ENCODE results near the gene KATNAL2. TPM values are rescaled to one million over a fixed set of nuclear protein-coding genes. Genes with fewer than 3 reads are reported as not detected.

Gene KATNAL2
- total and polyA plus RNA-seq, 9 donors, result 0.78 to 5.1 (median 2.8) TPM

DNA sequence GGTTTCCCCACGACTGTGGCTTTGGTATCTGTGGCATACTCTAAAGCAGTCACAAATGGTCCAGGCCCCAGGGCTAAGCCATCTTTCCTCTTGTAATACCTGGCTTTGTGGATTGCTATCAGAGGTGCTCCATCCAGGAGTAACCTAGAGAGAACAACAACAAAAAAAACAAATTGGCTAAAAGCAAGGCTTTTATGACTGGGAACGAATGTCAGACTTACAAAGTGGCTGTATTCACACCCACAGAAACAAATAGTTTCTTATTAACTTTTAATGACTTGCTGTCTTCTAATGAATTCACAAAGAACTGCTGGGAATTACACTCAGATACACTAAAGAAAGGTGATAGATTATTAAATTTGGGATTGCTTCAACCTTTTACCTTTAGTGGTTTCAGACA is 197.8 kb downstream of the KATNAL2 start:
- Histone ChIP-seq H3K36me3 (no peaks in the 10 kb centered on the region), H3K27me3 (no peaks in the 10 kb centered on the region), H3K4me3 (no peak overlapping the region), H3K9me3 (no peaks in the 10 kb centered on the region), H3K27ac (no peak overlapping the region), H3K4me1 (ENCODE audit: insufficient read depth) (no peaks in the 10 kb centered on the region)
- TF ChIP-seq EP300 (IDR thresholded peaks at IDR 0.05), result no peak
- TF ChIP-seq, protein P1, sequence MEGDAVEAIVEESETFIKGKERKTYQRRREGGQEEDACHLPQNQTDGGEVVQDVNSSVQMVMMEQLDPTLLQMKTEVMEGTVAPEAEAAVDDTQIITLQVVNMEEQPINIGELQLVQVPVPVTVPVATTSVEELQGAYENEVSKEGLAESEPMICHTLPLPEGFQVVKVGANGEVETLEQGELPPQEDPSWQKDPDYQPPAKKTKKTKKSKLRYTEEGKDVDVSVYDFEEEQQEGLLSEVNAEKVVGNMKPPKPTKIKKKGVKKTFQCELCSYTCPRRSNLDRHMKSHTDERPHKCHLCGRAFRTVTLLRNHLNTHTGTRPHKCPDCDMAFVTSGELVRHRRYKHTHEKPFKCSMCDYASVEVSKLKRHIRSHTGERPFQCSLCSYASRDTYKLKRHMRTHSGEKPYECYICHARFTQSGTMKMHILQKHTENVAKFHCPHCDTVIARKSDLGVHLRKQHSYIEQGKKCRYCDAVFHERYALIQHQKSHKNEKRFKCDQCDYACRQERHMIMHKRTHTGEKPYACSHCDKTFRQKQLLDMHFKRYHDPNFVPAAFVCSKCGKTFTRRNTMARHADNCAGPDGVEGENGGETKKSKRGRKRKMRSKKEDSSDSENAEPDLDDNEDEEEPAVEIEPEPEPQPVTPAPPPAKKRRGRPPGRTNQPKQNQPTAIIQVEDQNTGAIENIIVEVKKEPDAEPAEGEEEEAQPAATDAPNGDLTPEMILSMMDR (IDR thresholded peaks at IDR 0.05), result no peak
- TF ChIP-seq POLR2A (IDR thresholded peaks at IDR 0.05), result no peak
- 84 to 85% (median 85%) methylated on average over 2 of the region's 2 CpGs for WGBS, 3 donors
- no peak for DNase-seq
- intact Hi-C loops (cut with DNase I), result no loop called here

- intact Hi-C loops (cut with DNase I), result no loop called here
- Histone ChIP-seq H3K27me3 (no peaks in the 10 kb centered on the region), H3K4me3 (no peak overlapping the region), H3K36me3 (no peaks in the 10 kb centered on the region), H3K9me3 (no peaks in the 10 kb centered on the region), H3K27ac (no peak overlapping the region), H3K4me1 (ENCODE audit: insufficient read depth) (no peaks in the 10 kb centered on the region)
- WGBS, 3 donors, result 91 to 94% (median 92%) methylated on average over 2 of the region's 2 CpGs
- no peak for DNase-seq
- TF ChIP-seq, protein P1 (IDR thresholded peaks at IDR 0.05), result no peak
- no peak for TF ChIP-seq POLR2A (IDR thresholded peaks at IDR 0.05)
- TF ChIP-seq EP300 (IDR thresholded peaks at IDR 0.05), result no peak
These were observed 201.6 kb downstream of the KATNAL2 start for GRCh38 chr18:47118981-47119380.

GRCh38 chr18:47120428-47120827 is 203.0 kb downstream of the KATNAL2 start:
- WGBS, 3 donors, result 71 to 78% (median 78%) methylated on average over 4 of the region's 4 CpGs
- Histone ChIP-seq H3K4me1 (ENCODE audit: insufficient read depth) (no peaks in the 10 kb centered on the region), H3K36me3 (no peaks in the 10 kb centered on the region), H3K27me3 (no peaks in the 10 kb centered on the region), H3K9me3 (no peaks in the 10 kb centered on the region), H3K27ac (no peak overlapping the region), H3K4me3 (no peak overlapping the region)
- no peak for DNase-seq
- intact Hi-C loops (cut with DNase I), result no loop called here
- TF ChIP-seq, protein P1 (IDR thresholded peaks at IDR 0.05), result no peak
- TF ChIP-seq POLR2A (IDR thresholded peaks at IDR 0.05), result no peak

GRCh38 chr18:47121146-47121545 is 203.7 kb downstream of the KATNAL2 start:
- Histone ChIP-seq H3K27me3 (no peaks in the 10 kb centered on the region), H3K36me3 (no peaks in the 10 kb centered on the region), H3K4me3 (no peak overlapping the region), H3K4me1 (ENCODE audit: insufficient read depth) (no peaks in the 10 kb centered on the region), H3K27ac (no peak overlapping the region), H3K9me3 (no peaks in the 10 kb centered on the region)
- WGBS, 3 donors, result 95 to 98% (median 98%) methylated on average over 3 of the region's 3 CpGs
- DNase-seq, result no peak
- intact Hi-C loops (cut with DNase I), result no loop called here
- TF ChIP-seq, protein P1 (IDR thresholded peaks at IDR 0.05), result no peak
- TF ChIP-seq EP300 (IDR thresholded peaks at IDR 0.05), result no peak
- no peak for TF ChIP-seq POLR2A (IDR thresholded peaks at IDR 0.05)

DNA sequence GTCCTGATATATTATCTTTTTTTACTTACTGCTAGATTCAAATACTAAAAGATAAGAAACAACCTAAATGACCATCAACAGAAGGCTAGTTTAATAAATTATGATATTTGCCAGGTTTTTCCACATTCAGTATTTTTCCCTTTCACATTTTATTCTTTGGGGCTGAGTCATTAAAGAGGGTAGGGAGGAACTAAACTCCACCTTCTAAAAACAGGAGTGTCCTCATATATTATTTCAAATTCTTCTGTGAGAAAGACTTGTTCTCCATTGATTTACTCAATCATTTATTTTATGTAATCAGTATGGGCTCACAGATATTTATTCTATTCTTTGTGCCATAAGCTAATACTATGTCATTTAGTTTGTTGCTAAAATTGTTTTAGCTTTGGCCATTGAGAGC is 223.9 kb downstream of the KATNAL2 start:
- DNase-seq, result no peak
- intact Hi-C loops (cut with DNase I), result no loop called here
- H3K27me3 ChIP-seq, result no peaks in the 10 kb centered on the region
- H3K4me3 ChIP-seq, result no peak overlapping the region
- H3K36me3 ChIP-seq, result no peaks in the 10 kb centered on the region
- no peak overlapping the region for H3K27ac ChIP-seq
- no peaks in the 10 kb centered on the region for H3K9me3 ChIP-seq
- TF ChIP-seq, protein P1 (IDR thresholded peaks at IDR 0.05), result no peak
- H3K4me1 ChIP-seq (ENCODE audit: insufficient read depth), result no peaks in the 10 kb centered on the region
